Stomach (tissue), 9 donors: ENCODE measurements around the gene PPP1R3G. TPM values are rescaled to one million over a fixed set of nuclear protein-coding genes. Genes with fewer than 3 reads are reported as not detected.

ENCODE experiments used
- DNase-seq, 2 donors: peaks; one replicate each; pipeline versions ENCODE4 v3.0.0 to v3.0.0-alpha.2; 2013 to 2019
- H3K27ac ChIP-seq, 5 donors: fragments of 200-600 bp in 4 of 5; sonication (generic) in 4 of 5; one replicate each; pipeline ENCODE4 v1.5.1; 2013 to 2019; ENCODE audit warnings: mild to moderate bottlenecking in 1 of 5, moderate library complexity in 1 of 5
- H3K27me3 ChIP-seq, 3 donors: fragments of 200-600 bp; sonication (generic); one replicate each; pipeline ENCODE4 v1.5.1; 2017 to 2019; ENCODE audit warnings: mixed run types in 1 of 3
- H3K36me3 ChIP-seq, 4 donors: fragments of 200-600 bp; sonication (generic); 1 replicate in 3 of 4; 2 replicates in 1 of 4; pipeline ENCODE4 v1.5.1; 2016 to 2019
- H3K4me1 ChIP-seq, 4 donors: fragments of 200-600 bp; sonication (generic); one replicate each; pipeline ENCODE4 v1.5.1; 2016 to 2019
- H3K4me3 ChIP-seq, 4 donors: fragments of 200-600 bp; sonication (generic) in 3 of 4; one replicate each; pipeline ENCODE4 v1.5.1; 2016 to 2019; ENCODE audit warnings: mild to moderate bottlenecking in 1 of 4
- H3K9me3 ChIP-seq, 4 donors: fragments of 200-600 bp; sonication (generic); one replicate each; pipeline ENCODE4 v1.5.1; 2016 to 2019
- CTCF ChIP-seq, 7 experiments: fragments of 450-650 bp in 4 of 7; fragments of 200-600 bp in 3 of 7; sonication (generic) in 3 of 7; IDR thresholded peaks; one replicate each; pipeline ENCODE4 v1.5.1; 2016 to 2019; ENCODE audit warnings: antibody characterized with exemption in 7 of 7, control low read depth in 2 of 7, mild to moderate bottlenecking in 1 of 7
- EP300 ChIP-seq: sonication (generic); formaldehyde crosslinking; IDR thresholded peaks from one replicate; pipeline ENCODE4 v1.6.1; 2017; ENCODE audit warnings: antibody characterized with exemption
- POLR2A ChIP-seq, 4 donors: fragments of 450-650 bp; IDR thresholded peaks; one replicate each; pipeline ENCODE4 v1.6.1; 2016; ENCODE audit warnings: antibody characterized with exemption in 4 of 4, control low read depth in 2 of 4, mild to moderate bottlenecking in 1 of 4, moderate library complexity in 1 of 4
- POLR2AphosphoS5 ChIP-seq, 3 donors: sonication (generic); formaldehyde crosslinking; IDR thresholded peaks; one replicate each; pipeline ENCODE4 v1.6.1; 2016; ENCODE audit warnings: antibody characterized with exemption in 3 of 3
- WGBS, 5 donors: extraction: QIAGEN DNeasy Blood & Tissue Kit in 3 of 5; methylation state at CpG; one replicate each; pipeline versions ENCODE4 v1.1.5 to v1.1.7; 2013 to 2018; 5-methylcytosine and 5-hydroxymethylcytosine counted together
- intact Hi-C: fragments of 100-400 bp; cut with DNase I; formaldehyde crosslinking; loops from one replicate; pipeline ENCODE4 v1.15.1; 2023; ENCODE audit warnings: low total_unique reads
- polyA plus RNA-seq, 3 donors: library from polyadenylated mRNA; stranded (reverse); fragments of 200-250 nt; gene quantifications; one replicate each; pipeline ENCODE4 v1.2.3, GENCODE V29; 2013
- total RNA-seq, 5 donors: library from RNA; depleted of rRNA; stranded (reverse); fragments of >200 nt; gene quantifications; one replicate each; pipeline versions ENCODE4 v1.1.0 to v1.2.3, GENCODE V29; 2014 to 2016
- donor health status: healthy with polysubstance abuse.
- donor health status: Bipolar disorder and iron deficiency.
- donor health status: healthy.

PPP1R3G gene
- total and polyA plus RNA-seq, 8 donors = 0.12 to 1.3 (median 0.61) TPM; not detected in 2

GRCh38 chr6:5083307-5083583, 1.9 kb upstream of the PPP1R3G start:
- Histone ChIP-seq H3K4me1 (peaks cover 16 to 31% (median 29%) of the 10 kb centered on the region in 4 donors), H3K27me3 (peaks cover 0 to 48% (median 31%) of the 10 kb centered on the region in 3 donors), H3K27ac (no peak overlapping the region), H3K36me3 (no peaks in the 10 kb centered on the region), H3K9me3 (no peaks in the 10 kb centered on the region), H3K4me3 (no peak overlapping the region)
- no peak for DNase-seq
- TF ChIP-seq POLR2A (IDR thresholded peaks at IDR 0.05) (no peak), POLR2AphosphoS5 (IDR thresholded peaks at IDR 0.05) (no peak), CTCF (IDR thresholded peaks at IDR 0.05) (no peak), EP300 (no peak)
- 48 to 74% (median 50%) methylated on average over 4 of the region's 4 CpGs for WGBS, 5 donors
- intact Hi-C loops = no loop called here

- TF ChIP-seq CTCF (IDR thresholded peaks at IDR 0.05) = no peak
- no peak for TF ChIP-seq POLR2A (IDR thresholded peaks at IDR 0.05)
- no peak for TF ChIP-seq EP300
- no peak for TF ChIP-seq POLR2AphosphoS5 (IDR thresholded peaks at IDR 0.05)
- peak overlapping the region; percentile 34 to 81 (median 74) for H3K27ac ChIP-seq
- intact Hi-C loops = no loop called here
Observed at GRCh38 chr6:5083813-5084359, 1.3 kb upstream of the PPP1R3G start.

GRCh38 chr6:5084360-5084780, 771 bp upstream of the PPP1R3G start:
- intact Hi-C loops = no loop called here
- 0 to 3% (median 1%) methylated on average over 6 to 48 of the region's 57 CpGs; no CpG with 5 or more reads in 1 of the 5 donors for WGBS, 5 donors

More at GRCh38 chr6:5083813-5084359, 1.3 kb upstream of the PPP1R3G start:
- H3K27me3 ChIP-seq = peaks cover 0 to 48% (median 31%) of the 10 kb centered on the region in 3 donors
- peak overlapping the region; percentile 57 to 84 (median 64) for H3K4me3 ChIP-seq
- H3K4me1 ChIP-seq = peaks cover 16 to 31% (median 29%) of the 10 kb centered on the region in 4 donors
- no peak for DNase-seq
- WGBS, 5 donors = 55 to 66% (median 55%) methylated on average over 13 to 18 of the region's 18 CpGs
- H3K9me3 ChIP-seq = no peaks in the 10 kb centered on the region
- H3K36me3 ChIP-seq = no peaks in the 10 kb centered on the region

GRCh38 chr6:5085648-5086293, 630 bp downstream of the PPP1R3G start:
- intact Hi-C loops = no loop called here
- TF ChIP-seq CTCF (IDR thresholded peaks at IDR 0.05) (no peak), EP300 (no peak), POLR2AphosphoS5 (IDR thresholded peaks at IDR 0.05) (no peak), POLR2A (IDR thresholded peaks at IDR 0.05) (no peak)
- peaks cover 16 to 31% (median 29%) of the 10 kb centered on the region in 4 donors for H3K4me1 ChIP-seq
- no peaks in the 10 kb centered on the region for H3K36me3 ChIP-seq
- H3K9me3 ChIP-seq = no peaks in the 10 kb centered on the region
- 1 to 2% (median 1%) methylated on average over 28 to 74 of the region's 74 CpGs for WGBS, 5 donors
- H3K27ac ChIP-seq = peak overlapping the region; percentile 34 to 81 (median 74)
- peaks cover 0 to 55% (median 31%) of the 10 kb centered on the region in 3 donors for H3K27me3 ChIP-seq
- H3K4me3 ChIP-seq = peak overlapping the region; percentile 57 to 84 (median 64)
- DNase-seq = peak in 1 of 2 donors; percentile 80

More at GRCh38 chr6:5084360-5084780, 771 bp upstream of the PPP1R3G start:
- Histone ChIP-seq H3K4me3 (peak overlapping the region; percentile 57 to 84 (median 64)), H3K27me3 (peaks cover 0 to 48% (median 31%) of the 10 kb centered on the region in 3 donors), H3K9me3 (no peaks in the 10 kb centered on the region), H3K4me1 (peaks cover 16 to 31% (median 29%) of the 10 kb centered on the region in 4 donors), H3K27ac (peak overlapping the region; percentile 34 to 81 (median 74)), H3K36me3 (no peaks in the 10 kb centered on the region)
- TF ChIP-seq CTCF (IDR thresholded peaks at IDR 0.05) = no peak
- TF ChIP-seq EP300 = no peak
- no peak for TF ChIP-seq POLR2A (IDR thresholded peaks at IDR 0.05)
- TF ChIP-seq POLR2AphosphoS5 (IDR thresholded peaks at IDR 0.05) = no peak
- peak in 1 of 2 donors; percentile 78 for DNase-seq
